ENCODE measurements around the gene BRAP.
"Not testable (repeated sequence)": the region's sequence is repeated elsewhere in the genome, so short reads cannot be mapped to it uniquely, and the experiment has no call there.

Gene BRAP, protein sequence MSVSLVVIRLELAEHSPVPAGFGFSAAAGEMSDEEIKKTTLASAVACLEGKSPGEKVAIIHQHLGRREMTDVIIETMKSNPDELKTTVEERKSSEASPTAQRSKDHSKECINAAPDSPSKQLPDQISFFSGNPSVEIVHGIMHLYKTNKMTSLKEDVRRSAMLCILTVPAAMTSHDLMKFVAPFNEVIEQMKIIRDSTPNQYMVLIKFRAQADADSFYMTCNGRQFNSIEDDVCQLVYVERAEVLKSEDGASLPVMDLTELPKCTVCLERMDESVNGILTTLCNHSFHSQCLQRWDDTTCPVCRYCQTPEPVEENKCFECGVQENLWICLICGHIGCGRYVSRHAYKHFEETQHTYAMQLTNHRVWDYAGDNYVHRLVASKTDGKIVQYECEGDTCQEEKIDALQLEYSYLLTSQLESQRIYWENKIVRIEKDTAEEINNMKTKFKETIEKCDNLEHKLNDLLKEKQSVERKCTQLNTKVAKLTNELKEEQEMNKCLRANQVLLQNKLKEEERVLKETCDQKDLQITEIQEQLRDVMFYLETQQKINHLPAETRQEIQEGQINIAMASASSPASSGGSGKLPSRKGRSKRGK

DNA sequence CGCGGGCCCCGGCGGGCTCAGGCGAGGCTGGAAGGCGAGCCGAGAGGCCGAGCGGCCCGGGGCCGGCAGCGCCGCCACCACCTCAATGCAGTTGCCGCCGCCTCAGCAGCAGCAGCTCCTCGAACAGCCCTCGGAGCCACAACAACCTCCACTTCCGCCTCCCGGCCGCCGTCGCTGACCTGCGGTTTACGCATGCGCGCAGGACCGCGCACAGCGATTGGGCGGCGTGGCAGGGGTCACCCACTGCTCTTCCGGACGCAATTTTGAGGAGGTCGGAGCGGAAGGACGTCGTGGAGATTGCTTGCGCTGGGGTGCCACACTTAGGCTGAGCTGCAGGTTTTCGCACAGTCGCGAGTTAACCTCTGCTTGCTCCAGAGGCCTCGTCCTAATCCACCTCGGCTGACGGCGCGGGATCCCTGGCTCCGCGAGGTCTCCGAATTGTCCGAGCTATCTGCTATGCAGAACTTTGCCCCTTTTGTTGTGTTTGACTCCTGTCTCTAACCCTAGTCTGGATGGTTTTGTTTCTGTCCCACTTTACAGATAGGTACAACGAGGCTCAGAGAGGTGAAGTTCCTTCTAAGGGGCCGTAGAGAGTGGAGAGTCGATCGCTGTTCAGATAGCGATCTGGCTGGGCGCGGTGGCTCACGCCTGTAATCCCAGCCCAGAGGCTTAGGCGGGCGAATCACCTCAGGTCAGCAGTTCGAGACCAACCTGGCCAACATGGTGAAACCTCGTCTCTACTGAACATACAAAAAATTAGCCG, at the start of gene BRAP, which contains the start of gene ACAD10:
Gene BRAP (minus strand): TSS at position 146 of the 763 bp plus-strand sequence. CDS start 164 bp downstream, outside the sequence.
Gene ACAD10 (plus strand): TSS at position 243 of the 763 bp plus-strand sequence. CDS start 6,657 bp downstream, outside the sequence.
- peak; percentile 96 for DNase-seq (ENCODE audit: low spot score)

DNA sequence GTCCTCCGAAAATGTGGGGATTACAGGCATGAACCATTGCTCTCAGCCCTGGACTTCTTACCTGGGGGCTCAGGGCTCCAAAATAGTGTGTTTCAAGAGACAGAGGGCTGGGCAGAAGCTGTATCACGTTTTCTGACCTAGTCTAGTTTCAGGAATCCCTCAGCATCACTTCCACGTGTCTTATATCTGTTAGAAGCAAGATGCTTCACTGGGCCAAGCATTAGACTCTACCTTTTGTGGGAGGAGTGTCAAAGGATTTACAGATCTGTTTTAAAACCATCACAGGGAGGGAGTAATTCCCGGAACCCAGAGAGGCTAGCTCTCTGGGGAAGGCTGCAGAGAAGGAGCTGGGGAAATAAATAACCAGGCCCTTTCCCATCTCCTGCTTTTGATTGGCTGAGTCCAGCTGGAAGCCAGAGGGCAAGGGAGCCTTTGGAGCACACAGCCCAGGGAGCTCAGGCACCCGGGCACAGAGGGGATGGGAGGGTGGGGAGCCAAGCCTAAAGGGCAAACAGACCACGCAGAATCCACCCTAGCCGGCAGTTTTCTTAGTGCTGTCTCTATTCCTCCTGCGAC, 47.7 kb upstream of the BRAP start:
- DNase-seq (ENCODE audit: low spot score), result no peak

DNA sequence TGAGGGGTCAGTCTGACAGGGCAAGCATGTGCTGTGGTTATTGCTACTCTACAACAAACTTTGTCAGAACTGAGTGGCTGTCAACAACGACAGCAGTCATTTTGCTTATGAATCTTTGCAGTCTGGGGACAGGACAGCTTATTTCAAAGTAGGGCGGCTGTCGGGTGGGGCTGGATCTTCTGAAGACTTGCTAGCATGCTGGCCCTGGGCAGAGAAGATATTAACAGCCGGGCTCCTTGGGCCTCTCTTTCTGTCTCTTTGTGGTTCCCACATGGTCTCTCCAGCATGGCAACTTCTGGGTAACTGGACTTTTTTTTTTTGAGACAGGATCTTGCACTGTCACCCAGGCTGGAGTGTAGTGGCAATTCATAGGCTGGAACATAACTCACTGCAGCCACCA, 47.0 kb upstream of the BRAP start:
- no peak for DNase-seq (ENCODE audit: low spot score)

DNA sequence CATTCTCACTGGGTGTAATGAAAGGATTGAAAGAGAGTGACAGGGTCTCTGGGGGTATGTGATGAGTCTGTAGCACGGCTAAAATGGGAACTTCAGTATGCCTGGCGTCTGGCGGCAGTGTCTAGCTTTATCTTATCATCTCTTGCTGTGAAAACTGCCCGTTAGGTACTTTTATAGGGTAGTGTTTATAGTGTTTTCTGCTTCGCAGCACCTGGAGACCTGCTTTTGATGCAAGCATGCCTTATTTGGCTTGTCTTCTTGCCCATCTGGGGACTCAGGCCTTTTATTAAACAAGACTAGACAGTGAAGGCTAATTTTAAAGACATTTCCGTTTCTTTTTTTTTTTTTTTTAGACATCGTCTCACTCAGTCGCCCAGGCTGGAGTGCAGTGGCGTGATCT, 44.7 kb upstream of the BRAP start:
- no peak for DNase-seq (ENCODE audit: low spot score)

DNA sequence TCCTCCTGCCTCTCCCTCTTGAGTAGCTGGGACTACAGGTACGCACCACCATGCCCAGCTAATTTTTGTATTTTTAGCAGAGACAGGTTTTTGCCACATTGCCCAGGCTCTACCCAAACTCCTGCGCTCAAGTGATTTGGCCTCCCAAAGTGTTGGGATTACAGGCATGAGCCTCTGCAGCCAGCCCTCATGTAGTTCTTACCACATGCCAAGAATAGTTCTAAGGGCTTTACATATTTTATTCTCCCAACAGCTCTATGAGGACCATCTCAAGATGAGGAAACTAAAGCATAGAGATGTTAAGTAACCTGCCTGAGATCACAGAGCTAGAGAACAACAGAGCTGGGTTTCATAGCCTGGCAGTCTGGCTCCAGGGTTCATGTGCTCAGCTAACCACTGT, 43.0 kb upstream of the BRAP start:
- DNase-seq (ENCODE audit: low spot score), result no peak

DNA sequence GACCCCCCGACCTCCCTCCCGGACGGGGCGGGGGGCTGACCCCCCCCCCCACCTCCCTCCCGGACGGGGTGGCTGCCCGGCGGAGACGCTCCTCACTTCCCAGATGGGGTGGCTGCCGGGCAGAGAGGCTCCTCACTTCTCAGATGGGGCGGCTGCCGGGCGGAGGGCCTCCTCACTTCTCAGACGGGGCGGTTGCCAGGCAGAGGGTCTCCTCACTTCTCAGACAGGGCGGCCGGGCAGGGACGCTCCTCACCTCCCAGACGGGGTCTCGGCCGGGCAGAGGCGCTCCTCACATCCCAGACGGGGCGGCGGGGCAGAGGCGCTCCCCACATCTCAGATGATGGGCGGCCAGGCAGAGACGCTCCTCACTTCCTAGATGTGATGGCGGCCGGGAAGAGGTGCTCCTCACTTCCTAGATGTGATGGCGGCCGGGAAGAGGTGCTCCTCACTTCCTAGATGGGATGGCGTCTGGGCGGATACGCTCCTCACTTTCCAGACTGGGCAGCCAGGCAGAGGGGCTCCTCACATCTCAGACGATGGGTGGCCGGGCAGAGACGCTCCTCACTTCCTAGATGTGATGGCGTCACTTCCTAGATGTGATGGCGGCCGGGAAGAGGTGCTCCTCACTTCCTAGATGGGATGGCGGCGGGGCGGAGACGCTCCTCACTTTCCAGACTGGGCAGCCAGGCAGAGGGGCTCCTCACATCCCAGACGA, 38.0 kb upstream of the BRAP start:
- not testable (repeated sequence) for DNase-seq (ENCODE audit: low spot score)

DNA sequence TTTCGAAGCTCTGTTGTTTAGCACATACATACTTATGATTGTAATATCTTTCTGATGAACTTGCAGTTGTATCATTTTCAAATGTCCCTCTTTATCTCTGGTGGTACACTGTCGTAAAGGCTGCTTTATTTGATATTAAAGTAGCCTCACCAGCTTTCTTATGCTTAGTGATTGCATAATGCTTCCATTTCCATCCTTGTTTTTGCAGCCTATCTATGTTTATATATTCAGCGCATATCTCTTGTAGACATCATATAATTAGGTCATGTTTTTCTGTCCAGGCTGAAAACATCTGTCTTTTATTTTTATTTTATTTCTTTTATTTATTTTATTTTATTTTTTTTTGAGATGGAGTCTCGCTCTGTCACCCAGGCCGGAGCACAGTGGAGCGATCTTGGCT, 34.7 kb upstream of the BRAP start:
- no peak for DNase-seq (ENCODE audit: low spot score)

DNA sequence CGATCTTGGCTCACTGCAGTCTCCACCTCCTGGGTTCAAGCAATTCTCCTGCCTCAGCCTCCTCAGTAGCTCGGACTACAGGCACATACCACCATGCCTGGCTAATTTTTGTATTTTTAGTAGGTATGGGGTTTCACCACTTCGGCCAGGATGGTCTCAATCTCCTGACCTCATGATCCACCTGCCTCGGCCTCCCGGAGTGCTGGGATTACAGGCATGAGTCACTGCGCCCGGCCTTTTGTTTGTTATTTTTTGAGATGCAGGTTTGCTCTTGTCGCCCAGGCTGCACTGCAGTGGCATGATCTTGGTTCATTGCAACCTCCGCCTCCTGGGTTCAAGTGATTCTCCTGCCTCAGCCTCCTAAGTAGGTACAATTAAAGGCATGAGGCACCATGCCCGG, 33.6 kb upstream of the BRAP start:
- not testable (repeated sequence) for DNase-seq (ENCODE audit: low spot score)

DNA sequence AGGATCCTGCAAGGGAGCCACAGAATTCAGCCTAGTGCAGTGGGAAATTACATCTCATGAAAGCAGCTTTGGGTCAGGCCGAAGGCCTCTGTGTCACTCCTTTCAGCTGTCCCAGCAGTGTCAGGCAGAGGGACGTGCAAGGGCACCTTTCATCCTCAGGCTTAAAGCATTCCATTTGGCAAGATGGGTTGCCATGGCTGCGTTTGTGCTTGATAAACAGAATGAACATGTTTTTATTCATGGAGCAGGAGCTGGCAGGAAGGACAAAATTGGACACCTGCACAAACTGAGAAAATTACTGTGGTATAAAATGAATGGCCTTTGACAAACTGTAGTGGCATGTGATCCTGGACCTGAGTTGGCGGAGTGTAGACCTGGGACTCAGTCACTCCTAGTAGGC, 29.5 kb upstream of the BRAP start:
- no peak for DNase-seq (ENCODE audit: low spot score)

DNA sequence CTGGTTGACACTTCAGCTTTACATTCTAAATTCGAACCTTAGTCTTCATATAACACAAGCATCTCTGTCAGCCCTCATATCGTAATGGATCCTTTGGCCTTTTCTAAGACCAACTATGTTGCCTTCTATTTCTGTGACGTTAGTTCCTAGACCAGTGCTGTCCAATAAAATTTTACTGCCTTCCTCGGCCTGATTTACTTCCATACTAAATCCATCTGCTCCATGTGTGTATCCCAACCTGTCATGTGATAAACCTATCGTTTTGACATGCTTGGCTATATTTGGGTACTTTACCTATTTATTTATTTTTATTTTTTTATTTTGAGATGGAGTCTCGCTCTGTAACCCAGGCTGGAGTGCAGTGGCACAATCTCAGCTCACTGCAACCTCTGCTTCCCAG, 20.4 kb upstream of the BRAP start:
- DNase-seq (ENCODE audit: low spot score), result no peak

DNA sequence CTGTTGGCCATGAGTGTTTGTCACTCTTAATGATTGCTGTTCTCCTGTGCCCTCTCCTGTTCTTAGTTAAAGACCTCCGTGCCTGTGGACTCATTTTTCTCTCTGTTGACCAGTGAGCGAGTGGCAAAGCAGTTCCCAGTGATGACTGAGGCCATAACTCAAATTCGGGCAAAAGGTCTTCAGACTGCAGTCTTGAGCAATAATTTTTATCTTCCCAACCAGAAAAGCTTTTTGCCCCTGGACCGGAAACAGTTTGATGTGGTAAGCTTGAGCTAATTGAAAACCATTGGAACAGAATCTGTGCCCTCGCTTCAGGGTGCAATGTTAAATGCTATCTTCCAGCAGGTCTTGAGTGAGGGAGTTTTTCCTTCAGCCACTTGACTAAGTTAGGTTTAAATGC, 19.9 kb upstream of the BRAP start:
- DNase-seq (ENCODE audit: low spot score), result no peak

DNA sequence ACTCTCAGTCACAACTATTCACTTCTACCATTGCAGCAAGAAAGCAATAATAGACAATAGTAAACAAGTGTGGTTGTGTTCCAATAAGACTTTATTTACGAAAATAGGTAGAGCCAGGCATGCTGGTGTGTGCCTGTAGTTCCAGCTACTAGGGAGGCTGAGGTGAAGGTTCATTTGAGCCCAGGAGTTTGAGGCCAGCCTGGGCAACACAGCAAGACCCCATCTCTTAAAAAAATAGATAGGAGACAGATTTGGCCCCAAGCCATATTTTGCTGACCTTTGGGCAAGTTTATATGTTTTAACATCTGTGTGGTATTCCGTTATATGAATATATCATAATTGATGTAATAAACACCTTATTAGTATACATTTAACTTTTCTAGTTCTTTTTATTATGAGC, 14.2 kb upstream of the BRAP start:
- no peak for DNase-seq (ENCODE audit: low spot score)

DNA sequence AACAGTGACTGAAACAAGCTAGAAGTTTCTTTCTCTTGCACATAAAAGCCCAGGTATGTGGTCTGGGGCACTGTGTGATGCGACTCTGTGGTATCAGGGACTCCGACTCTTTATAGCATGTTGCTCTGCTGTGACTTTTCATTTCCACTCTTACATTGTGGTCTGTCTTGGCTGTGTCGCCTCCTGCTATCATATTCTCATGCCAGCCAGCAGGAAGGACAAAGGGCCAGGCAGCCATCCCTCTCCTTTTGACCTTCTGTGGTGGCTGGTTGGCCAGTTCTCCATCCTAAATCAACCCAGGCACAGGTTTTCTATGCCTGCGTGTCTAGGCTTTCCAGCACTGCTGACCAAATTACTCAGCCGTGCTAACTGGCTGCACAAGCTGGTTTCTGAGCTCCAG, 8.1 kb upstream of the BRAP start:
- DNase-seq (ENCODE audit: low spot score), result no peak

DNA sequence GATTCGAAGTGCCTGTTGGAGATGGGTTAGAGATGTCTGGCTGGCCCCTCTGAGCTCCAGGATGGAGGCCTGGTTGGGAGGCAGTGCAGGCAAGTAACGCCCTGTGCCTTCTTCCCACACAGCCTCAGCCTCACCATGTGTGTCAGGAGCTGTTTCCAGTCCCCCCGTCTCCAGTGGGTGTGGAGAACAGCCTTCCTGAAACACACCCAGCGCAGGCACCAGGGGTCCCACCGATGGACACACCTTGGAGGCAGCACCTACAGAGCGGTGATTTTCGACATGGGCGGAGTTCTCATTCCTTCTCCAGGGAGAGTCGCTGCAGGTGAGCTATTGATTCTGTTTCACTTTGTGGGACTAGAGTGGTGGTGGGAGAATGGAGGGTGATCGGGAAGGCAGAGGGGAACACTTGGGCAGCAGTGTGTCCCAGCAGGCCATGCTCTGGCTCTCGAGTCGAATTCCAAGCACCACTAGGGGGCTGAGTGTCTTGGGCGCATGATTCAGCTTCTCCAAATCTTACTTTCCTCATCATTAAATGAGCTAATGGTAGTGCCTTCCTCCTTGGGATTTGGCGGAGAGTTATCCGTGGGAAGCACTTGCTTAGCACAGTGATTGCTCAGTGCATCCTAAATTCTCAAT, 6.9 kb upstream of the BRAP start:
- no peak for DNase-seq (ENCODE audit: low spot score)

DNA sequence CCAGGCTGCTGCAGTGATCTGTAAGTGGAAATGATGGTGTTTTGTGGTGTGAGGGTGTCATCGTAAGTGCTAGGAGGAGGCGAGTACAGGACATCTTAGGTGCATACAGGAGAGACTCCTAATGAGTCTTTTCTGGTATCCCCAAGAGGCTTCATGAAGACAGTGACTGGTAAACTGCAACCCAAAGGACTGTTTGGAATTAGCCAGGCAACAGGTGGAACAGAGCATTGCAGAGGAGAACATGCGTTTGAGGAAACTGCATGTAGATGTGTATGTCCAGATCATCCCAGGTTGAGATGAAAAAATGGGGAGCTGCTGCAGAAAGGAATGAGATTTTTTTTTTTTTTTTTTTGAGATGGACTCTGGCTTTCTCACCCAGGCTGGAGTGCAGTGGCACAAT, 5.5 kb upstream of the BRAP start:
- no peak for DNase-seq (ENCODE audit: low spot score)

DNA sequence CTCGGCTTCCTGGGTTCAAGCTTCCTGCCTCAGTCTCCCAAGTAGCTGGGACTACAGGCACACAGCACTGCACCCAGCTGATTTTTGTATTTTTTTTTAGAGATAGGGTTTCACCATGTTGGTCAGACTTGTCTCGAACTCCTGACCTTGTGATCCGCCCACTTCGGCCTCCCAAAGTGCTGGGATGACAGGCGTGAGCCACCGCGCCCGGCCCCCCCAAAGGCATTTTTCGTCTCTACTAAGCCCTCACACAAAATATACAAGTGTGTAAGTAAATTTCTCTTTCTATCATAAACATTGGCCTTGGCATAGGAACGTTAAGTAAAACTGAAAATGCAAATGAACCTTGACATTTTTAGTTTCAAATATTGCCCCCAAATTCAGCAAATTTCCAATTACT, 2.2 kb upstream of the BRAP start:
- DNase-seq (ENCODE audit: low spot score), result no peak

DNA sequence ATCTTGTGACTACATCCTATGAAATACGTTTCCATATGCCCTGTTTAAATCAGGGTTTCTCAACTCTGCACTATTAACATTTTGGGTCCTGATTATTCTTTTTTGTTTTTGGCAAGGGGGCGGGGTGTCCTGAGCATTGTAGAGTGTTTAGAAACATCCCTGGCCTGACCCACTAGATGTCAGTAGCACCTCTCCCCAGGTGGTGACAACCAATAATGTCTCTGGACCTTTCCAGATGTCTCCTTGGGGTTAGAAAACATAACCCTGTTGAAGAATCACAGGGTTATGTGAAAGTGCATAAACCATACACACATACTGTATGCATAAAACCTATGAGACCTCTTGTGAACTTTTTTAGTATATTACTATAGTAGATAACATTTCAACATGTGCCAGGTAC, 1.5 kb upstream of the BRAP start:
- peak; percentile 2 for DNase-seq (ENCODE audit: low spot score)

DNA sequence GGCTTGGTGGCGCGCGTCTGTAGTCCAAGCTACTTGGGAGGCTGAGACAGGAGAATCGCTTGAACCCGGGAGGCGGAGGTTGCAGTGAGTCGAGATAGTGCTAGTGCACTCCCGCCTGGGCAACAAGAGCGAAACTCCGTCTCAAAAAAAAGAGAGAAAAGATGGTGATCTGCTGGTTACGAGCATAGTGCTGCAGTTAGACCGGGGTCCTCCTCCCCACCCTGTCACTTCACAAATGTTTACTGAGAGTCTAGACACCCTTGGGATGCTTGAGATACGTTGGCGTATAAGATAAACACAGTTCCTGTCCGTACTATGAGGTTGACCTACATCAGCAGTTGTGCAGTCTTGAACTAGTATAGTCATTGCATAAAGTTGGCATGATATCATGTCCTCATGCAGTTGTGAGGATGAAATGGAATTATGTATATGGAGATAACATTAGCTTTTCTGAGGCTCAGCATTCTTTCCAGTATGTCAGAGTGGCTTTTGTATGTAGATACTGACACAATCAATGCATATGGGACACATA, 884 bp upstream of the BRAP start:
- no peak for DNase-seq (ENCODE audit: low spot score)

DNA sequence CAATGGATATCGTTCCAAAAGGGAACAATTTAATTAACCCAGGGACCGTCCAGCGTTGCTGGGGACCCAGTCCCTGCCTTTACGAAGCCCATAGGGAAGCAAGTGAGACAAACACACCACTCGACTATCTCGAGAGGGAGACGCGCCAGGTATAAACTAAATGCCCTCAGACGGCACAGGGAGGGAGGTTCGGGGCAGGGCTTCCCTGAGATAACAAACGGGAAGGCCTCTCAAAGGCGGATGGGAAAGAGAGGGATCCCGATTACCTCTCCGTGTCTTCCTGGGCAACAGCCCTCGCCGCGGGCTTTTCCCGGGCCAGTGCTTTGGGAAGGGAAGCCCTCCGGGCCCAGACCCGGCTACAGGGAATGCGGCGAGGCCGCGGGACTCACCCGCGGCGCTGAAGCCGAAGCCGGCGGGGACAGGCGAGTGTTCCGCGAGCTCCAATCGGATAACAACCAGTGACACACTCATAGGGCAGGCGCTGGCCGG, 390 bp downstream of the BRAP start:
- peak; percentile 1 for DNase-seq (ENCODE audit: low spot score)

DNA sequence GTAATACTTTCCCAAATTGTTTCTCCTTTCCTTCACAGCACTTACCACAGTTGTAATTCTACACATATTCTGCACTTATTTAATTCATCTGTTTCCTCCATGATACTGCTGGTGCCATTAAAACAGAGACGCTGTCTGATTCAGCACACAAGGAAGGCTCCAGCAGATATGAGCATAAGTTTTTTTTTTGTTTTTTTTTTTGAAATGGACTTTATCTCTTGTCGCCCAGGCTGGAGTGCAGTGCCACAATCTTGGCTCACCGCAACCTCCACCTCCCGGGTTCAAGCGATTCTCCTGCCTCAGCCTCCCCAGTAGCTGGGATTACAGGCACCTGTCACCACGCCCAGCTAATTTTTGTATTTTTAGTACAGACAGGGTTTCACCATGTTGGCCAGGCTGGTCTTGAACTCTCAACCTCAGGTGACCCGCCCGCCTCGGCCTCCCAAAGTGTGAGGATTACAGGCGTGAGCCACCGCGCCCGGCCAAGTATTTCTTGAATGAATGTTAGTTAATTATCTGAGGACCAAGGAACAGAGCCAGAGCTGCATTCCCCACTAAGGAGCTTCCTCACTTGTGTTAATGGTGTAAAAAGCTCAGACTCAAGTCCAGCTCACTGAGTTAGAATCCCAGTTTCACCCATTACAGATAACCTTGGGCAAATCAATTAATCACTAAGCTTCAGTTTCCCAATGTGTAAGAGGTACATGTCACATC, 1.1 kb downstream of the BRAP start:
- not testable (repeated sequence) for DNase-seq (ENCODE audit: low spot score)

Data from CD4-positive, alpha-beta T cell treated with Interleukin-15 for 4 hours (primary cell).